ENCODE measurements around the gene TMEM221. TPM values are rescaled to one million over a fixed set of nuclear protein-coding genes. Genes with fewer than 3 reads are reported as not detected.
A peak's percentile ranks its signal among the peaks of the same experiment; 100 is the strongest.

Gene TMEM221
- total and polyA plus RNA-seq, 11 donors, result 0.04 to 0.52 TPM; not detected in 9

DNA sequence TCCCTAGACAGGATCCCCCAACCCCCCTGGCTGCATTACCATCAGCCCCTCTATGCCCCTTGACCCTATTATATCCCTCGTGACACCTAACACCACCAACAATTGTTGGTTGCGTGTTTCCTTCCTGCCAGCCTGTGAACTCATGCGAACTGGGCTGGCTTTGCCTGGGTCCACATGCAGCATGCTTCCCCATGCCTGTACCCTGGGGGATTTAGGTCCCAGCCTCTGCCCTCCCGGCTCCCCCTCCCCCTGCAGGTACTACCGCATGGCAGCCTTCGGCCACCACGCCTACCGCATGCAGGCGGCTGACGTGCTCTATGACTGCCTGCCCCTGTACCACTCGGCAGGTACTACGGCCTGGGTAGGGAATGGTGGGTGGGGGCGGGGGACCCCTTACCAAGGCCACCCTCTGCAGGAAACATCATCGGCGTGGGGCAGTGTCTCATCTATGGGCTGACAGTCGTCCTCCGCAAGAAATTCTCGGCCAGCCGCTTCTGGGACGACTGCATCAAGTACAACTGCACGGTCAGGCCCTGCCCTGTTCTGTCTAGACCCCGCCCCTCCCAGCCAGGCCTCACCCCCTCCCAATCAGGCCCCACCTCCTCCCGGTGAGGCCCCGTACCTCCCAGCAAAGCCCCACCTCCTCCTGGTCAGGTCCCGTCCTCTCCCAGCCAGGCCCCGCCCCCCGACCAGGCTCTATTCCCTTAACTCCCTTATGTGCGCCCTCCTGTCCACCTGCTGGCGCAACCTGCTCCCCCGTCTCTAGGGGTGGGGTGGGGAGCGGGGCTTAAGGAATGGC is 40.3 kb upstream of the TMEM221 start:
- intact Hi-C loops (cut with DNase I), result loop anchor here in 1 of 10 donors (10.0 kb wide), 1 partner anchor 616 kb away; no protein-coding TSS in a partner anchor
- H3K27ac ChIP-seq, result peak overlapping the region in 8 of 12 donors; percentile 19 to 67 (median 42)
- TF ChIP-seq POLR2A (IDR thresholded peaks at IDR 0.05), result no peak
- TF ChIP-seq, protein P1, sequence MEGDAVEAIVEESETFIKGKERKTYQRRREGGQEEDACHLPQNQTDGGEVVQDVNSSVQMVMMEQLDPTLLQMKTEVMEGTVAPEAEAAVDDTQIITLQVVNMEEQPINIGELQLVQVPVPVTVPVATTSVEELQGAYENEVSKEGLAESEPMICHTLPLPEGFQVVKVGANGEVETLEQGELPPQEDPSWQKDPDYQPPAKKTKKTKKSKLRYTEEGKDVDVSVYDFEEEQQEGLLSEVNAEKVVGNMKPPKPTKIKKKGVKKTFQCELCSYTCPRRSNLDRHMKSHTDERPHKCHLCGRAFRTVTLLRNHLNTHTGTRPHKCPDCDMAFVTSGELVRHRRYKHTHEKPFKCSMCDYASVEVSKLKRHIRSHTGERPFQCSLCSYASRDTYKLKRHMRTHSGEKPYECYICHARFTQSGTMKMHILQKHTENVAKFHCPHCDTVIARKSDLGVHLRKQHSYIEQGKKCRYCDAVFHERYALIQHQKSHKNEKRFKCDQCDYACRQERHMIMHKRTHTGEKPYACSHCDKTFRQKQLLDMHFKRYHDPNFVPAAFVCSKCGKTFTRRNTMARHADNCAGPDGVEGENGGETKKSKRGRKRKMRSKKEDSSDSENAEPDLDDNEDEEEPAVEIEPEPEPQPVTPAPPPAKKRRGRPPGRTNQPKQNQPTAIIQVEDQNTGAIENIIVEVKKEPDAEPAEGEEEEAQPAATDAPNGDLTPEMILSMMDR (IDR thresholded peaks at IDR 0.05), result peak in 2 of 12 donors; percentile 22 to 38
- peaks cover 0 to 51% (median 16%) of the 10 kb centered on the region in 9 donors for H3K36me3 ChIP-seq
- peaks cover 0 to 32% (median 13%) of the 10 kb centered on the region in 12 donors for H3K4me1 ChIP-seq
- no peaks in the 10 kb centered on the region for H3K9me3 ChIP-seq
- DNase-seq, result peak in 4 of 5 donors; percentile 67 to 81 (median 70)
- ATAC-seq, result peak; percentile 72 to 87 (median 80)
- H3K4me3 ChIP-seq, result peak overlapping the region in 6 of 12 donors; percentile 8 to 41 (median 30)
- 37 to 63% (median 44%) methylated on average over 15 to 31 of the region's 31 CpGs for WGBS, 4 donors
- H3K27me3 ChIP-seq, result no peaks in the 10 kb centered on the region

DNA sequence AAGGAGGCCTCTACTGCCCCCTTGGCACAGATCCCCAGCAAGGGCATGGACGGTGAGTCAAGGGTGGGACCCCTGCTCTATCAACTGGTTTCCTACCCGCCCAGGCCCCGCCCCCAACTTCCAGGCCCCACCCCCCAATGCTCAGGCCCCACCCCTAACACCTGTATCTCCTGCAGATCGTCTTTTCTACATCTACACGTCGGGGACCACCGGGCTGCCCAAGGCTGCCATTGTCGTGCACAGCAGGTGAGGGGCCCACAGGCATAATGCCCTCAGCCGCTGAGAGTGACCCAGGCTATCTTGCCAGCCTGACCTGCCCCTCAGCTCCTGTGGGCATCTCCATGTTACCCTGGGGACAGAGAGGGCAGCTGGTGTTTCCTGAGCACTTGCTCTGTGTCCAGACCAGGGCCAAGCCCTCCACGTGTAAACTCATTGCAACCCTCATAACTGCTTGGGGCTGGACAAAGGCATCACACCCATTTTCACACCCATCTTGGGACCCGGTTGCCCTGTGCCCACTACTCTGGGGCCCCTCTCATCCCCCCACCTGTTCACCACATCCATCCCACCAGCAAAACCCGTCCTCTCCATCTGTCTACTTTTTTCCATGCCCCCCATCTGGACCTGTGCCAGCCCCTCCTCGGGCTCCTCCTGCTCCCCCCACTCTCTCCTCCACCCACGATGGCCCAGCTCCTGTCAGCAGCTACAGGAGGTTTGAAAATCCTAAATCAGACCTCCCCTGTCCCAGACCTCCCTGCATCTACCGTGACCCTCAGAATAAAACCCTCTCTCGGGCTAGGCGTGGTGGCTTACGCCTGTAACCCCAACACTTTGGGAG is 39.0 kb upstream of the TMEM221 start:
- intact Hi-C loops (cut with DNase I), result loop anchor here in 1 of 10 donors (10.0 kb wide), 1 partner anchor 617 kb away; no protein-coding TSS in a partner anchor

DNA sequence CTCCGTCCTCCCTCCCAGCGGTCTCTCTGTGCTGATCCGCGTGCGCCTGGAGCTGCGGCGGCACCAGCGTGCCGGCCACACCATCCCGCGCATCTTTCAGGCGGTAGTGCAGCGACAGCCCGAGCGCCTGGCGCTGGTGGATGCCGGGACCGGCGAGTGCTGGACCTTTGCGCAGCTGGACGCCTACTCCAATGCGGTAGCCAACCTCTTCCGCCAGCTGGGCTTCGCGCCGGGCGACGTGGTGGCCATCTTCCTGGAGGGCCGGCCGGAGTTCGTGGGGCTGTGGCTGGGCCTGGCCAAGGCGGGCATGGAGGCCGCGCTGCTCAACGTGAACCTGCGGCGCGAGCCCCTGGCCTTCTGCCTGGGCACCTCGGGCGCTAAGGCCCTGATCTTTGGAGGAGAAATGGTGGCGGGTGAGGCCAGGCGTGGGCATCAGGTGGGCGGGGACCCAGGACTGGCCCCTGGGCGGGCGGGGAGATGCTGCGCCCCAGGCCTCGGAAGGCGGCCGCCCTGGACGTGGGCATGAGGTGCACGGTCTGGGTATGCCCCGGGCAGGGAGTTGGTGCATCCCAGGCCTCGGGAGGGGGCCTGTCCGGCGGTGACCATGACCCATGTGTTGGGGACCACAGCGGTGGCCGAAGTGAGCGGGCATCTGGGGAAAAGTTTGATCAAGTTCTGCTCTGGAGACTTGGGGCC is 38.2 kb upstream of the TMEM221 start:
- no peak for TF ChIP-seq POLR2A (IDR thresholded peaks at IDR 0.05)
- TF ChIP-seq, protein P1 (IDR thresholded peaks at IDR 0.05), result no peak
- Histone ChIP-seq H3K36me3 (peaks cover 0 to 46% (median 16%) of the 10 kb centered on the region in 9 donors), H3K27me3 (no peaks in the 10 kb centered on the region), H3K4me1 (peaks cover 0 to 38% (median 14%) of the 10 kb centered on the region in 12 donors), H3K9me3 (no peaks in the 10 kb centered on the region), H3K27ac (no peak overlapping the region), H3K4me3 (no peak overlapping the region)
- WGBS, 4 donors, result 94 to 98% (median 97%) methylated on average over 19 to 58 of the region's 58 CpGs
- peak in 1 of 4 donors; percentile 3 for ATAC-seq
- no peak for DNase-seq
- intact Hi-C loops (cut with DNase I), result loop anchor here in 1 of 10 donors (10.0 kb wide), 1 partner anchor 618 kb away; no protein-coding TSS in a partner anchor

More for the DNA sequence above, 39.0 kb upstream of the TMEM221 start:
- H3K36me3 ChIP-seq, result peaks cover 0 to 51% (median 16%) of the 10 kb centered on the region in 9 donors
- DNase-seq (peak in 1 of 5 donors; percentile 7), ATAC-seq (no peak)
- TF ChIP-seq, protein P1 (IDR thresholded peaks at IDR 0.05), result no peak
- no peak for TF ChIP-seq POLR2A (IDR thresholded peaks at IDR 0.05)
- no peaks in the 10 kb centered on the region for H3K9me3 ChIP-seq
- peaks cover 0 to 32% (median 13%) of the 10 kb centered on the region in 12 donors for H3K4me1 ChIP-seq
- H3K27ac ChIP-seq, result peak overlapping the region in 2 of 12 donors; percentile 44 to 67
- WGBS, 4 donors, result 71 to 78% (median 73%) methylated on average over 16 to 18 of the region's 18 CpGs
- H3K4me3 ChIP-seq, result no peak overlapping the region
- H3K27me3 ChIP-seq, result no peaks in the 10 kb centered on the region

All from heart left ventricle (tissue), 16 donors.